Right cardiac atrium (tissue), 5 donors: ENCODE measurements around the gene DHX32. TPM values are rescaled to one million over a fixed set of nuclear protein-coding genes. Genes with fewer than 3 reads are reported as not detected.

Source experiments
- microRNA-seq, 2 donors: library from miRNA; unstranded; fragments of <30 nt; microRNA quantifications; one replicate each; pipeline ENCODE4 v1.2.0, GENCODE V29; 2020 to 2021
- polyA plus RNA-seq: library from polyadenylated mRNA; stranded (reverse); fragments of 200-250 nt; gene quantifications from one replicate; pipeline ENCODE4 v1.2.3, GENCODE V29; 2013
- total RNA-seq, 4 donors: library from RNA; stranded (reverse); fragmentation: NEBNext Ultra II Directional; extraction: Animal tissue kit (Norgen Biotek cat#: 25700); gene quantifications; one replicate each; pipeline ENCODE4 v1.2.1, GENCODE V29; 2021
- donor health status: healthy with polysubstance abuse.
- donor health status: DM: no; HTN: yes; CAD: no.
- donor health status: DM: no; HTN: no; CAD: no.
- donor health status: DM: no; HTN: yes; CAD: no; lungs with severe emphysema.
- donor health status: DM: yes; HTN: yes; CAD: no.

DHX32 gene
- total and polyA plus RNA-seq, 5 donors: 23.3 to 42.5 (median 35.8) TPM

Small RNAs within 50 kb of the gene (microRNA-seq; reads per million reads assigned to microRNA genes)
- 0 to 4.8 reads per million in 2 donors for gene MIR4484

Other genes with a start within 250 kb of the DHX32 start
- not detected for gene TEX36, start 198.1 kb downstream of the DHX32 start, total RNA-seq
- gene TEX36, start 198.1 kb downstream of the DHX32 start, polyA plus RNA-seq: not detected
- gene EDRF1, start 161.6 kb downstream of the DHX32 start, total RNA-seq: 10 to 100 TPM; 12.0 to 14.7 (median 14.2) TPM
- gene EDRF1, start 161.6 kb downstream of the DHX32 start, polyA plus RNA-seq: 10.8 TPM
- gene MMP21, start 105.5 kb downstream of the DHX32 start, total RNA-seq: 1 to 10 TPM in 2 of 4 donors, under 1 TPM in 2; 0.47 to 1.4 (median 1.0) TPM
- gene MMP21, start 105.5 kb downstream of the DHX32 start, polyA plus RNA-seq: 0.20 TPM
- 10 to 100 TPM; 57.6 to 81.7 (median 68.5) TPM for gene UROS, start 58.0 kb downstream of the DHX32 start, total RNA-seq
- gene UROS, start 58.0 kb downstream of the DHX32 start, polyA plus RNA-seq: 86.1 TPM
- gene BCCIP, start 57.7 kb downstream of the DHX32 start, total RNA-seq: 10 to 100 TPM; 44.5 to 52.4 (median 48.0) TPM
- 61.2 TPM for gene BCCIP, start 57.7 kb downstream of the DHX32 start, polyA plus RNA-seq
- gene FANK1, start 15.3 kb upstream of the DHX32 start, total RNA-seq: 1 to 10 TPM in 1 of 4 donors, under 1 TPM in 3; 0.37 to 1.0 (median 0.51) TPM
- gene FANK1, start 15.3 kb upstream of the DHX32 start, polyA plus RNA-seq: 0.41 TPM